ENCODE data around the gene KCNK16. TPM values are rescaled to one million over a fixed set of nuclear protein-coding genes. Genes with fewer than 3 reads are reported as not detected.

The KCNK16 gene
- total RNA-seq, 1 experiment from 2014 or later, result not detected

- Histone ChIP-seq H3K27ac (no peak overlapping the region), H3K9me3 (ENCODE audit: insufficient read depth, low read depth) (no peaks in the 10 kb centered on the region), H3K4me3 (peak overlapping the region; percentile 32; the same call in 1 of the 2 replicates), H3K36me3 (ENCODE audit: low read depth) (no peaks in the 10 kb centered on the region), H4K20me1 (ENCODE audit: insufficient read depth) (no peaks in the 10 kb centered on the region), H3K27me3 (ENCODE audit: insufficient read depth, low read depth) (no peaks in the 10 kb centered on the region), H3K4me2 (peak overlapping the region; percentile 76), H3F3A (ENCODE audit: insufficient read depth, low read depth) (no peaks in the 10 kb centered on the region), H3K4me1 (replicated peaks; ENCODE audit: insufficient read depth) (peaks cover 12% of the 10 kb centered on the region), H3K9me2 (ENCODE audit: insufficient read depth) (no peaks in the 10 kb centered on the region), H3K79me2 (ENCODE audit: low read depth) (no peaks in the 10 kb centered on the region), H2AFZ (0 out of 2 replicates have a peak overlapping the region, but pooled peaks have one; percentile 62)
- peak; percentile 92 for TF ChIP-seq CTCF (conservative IDR thresholded peaks at IDR 0.05)
- no peak for TF ChIP-seq EZH2 (IDR thresholded peaks at IDR 0.05; ENCODE audit: low read depth)
- DNase-seq, result peak; percentile 56 to 82
- no TSS peak for BruUV-seq (replicated peaks)
- POLR2A ChIA-PET (ENCODE audit: unreplicated experiment), result interaction anchor here (0.6 kb wide), 1 partner anchor 248 kb away, joined by 5 read pairs; no protein-coding TSS in a partner anchor
- CTCF ChIA-PET, result interaction anchor here (0.7 to 2.2 kb wide), 6 partner anchors 23 to 248 kb away, joined by 3 to 20 read pairs (median 5); no protein-coding TSS in a partner anchor
- intact Hi-C loops (cut with micrococcal nuclease; ENCODE audit: unreplicated experiment), result loop anchor here (1.0 to 5.0 kb wide), 5 partner anchors 74 to 430 kb away; partner anchors contain the start of gene KCNK5
Observed at GRCh38 chr6:39302669-39303424, 19.7 kb downstream of the KCNK16 start.

GRCh38 chr6:39302011-39302410, 20.5 kb downstream of the KCNK16 start:
- Histone ChIP-seq H3K79me2 (ENCODE audit: low read depth) (no peaks in the 10 kb centered on the region), H3K4me3 (no peak overlapping the region), H3K27ac (no peak overlapping the region), H3F3A (ENCODE audit: insufficient read depth, low read depth) (no peaks in the 10 kb centered on the region; the same call in 1 of the 2 replicates), H3K27me3 (ENCODE audit: insufficient read depth, low read depth) (no peaks in the 10 kb centered on the region), H4K20me1 (ENCODE audit: insufficient read depth) (no peaks in the 10 kb centered on the region), H3K9me2 (ENCODE audit: insufficient read depth) (no peaks in the 10 kb centered on the region), H3K36me3 (ENCODE audit: low read depth) (no peaks in the 10 kb centered on the region), H3K4me2 (no peak overlapping the region), H3K9me3 (ENCODE audit: insufficient read depth, low read depth) (no peaks in the 10 kb centered on the region), H3K4me1 (replicated peaks; ENCODE audit: insufficient read depth) (peaks cover 20% of the 10 kb centered on the region), H2AFZ (no peak overlapping the region)
- no TSS peak for BruUV-seq (replicated peaks)
- POLR2A ChIA-PET (ENCODE audit: unreplicated experiment), result no interaction called here
- intact Hi-C loops (cut with micrococcal nuclease; ENCODE audit: unreplicated experiment), result loop anchor here (2.0 to 5.0 kb wide), 2 partner anchors 215 to 429 kb away; no protein-coding TSS in a partner anchor
- CTCF ChIA-PET, result interaction anchor here (0.7 to 2.2 kb wide), 4 partner anchors 98 to 1695 kb away, joined by 3 to 20 read pairs (median 8); no protein-coding TSS in a partner anchor
- TF ChIP-seq CTCF (conservative IDR thresholded peaks at IDR 0.05), result no peak
- no peak for TF ChIP-seq EZH2 (IDR thresholded peaks at IDR 0.05; ENCODE audit: low read depth)
- DNase-seq, result no peak

GRCh38 chr6:39301606-39302005, 20.9 kb downstream of the KCNK16 start:
- no peak for DNase-seq
- Histone ChIP-seq H3K4me1 (replicated peaks; ENCODE audit: insufficient read depth) (peaks cover 25% of the 10 kb centered on the region), H3F3A (ENCODE audit: insufficient read depth, low read depth) (no peaks in the 10 kb centered on the region; the same call in 1 of the 2 replicates), H3K4me2 (no peak overlapping the region), H3K9me3 (ENCODE audit: insufficient read depth, low read depth) (no peaks in the 10 kb centered on the region), H4K20me1 (ENCODE audit: insufficient read depth) (no peaks in the 10 kb centered on the region), H3K9me2 (ENCODE audit: insufficient read depth) (no peaks in the 10 kb centered on the region), H3K4me3 (no peak overlapping the region), H3K27me3 (ENCODE audit: insufficient read depth, low read depth) (no peaks in the 10 kb centered on the region), H2AFZ (no peak overlapping the region), H3K36me3 (ENCODE audit: low read depth) (no peaks in the 10 kb centered on the region), H3K79me2 (ENCODE audit: low read depth) (no peaks in the 10 kb centered on the region), H3K27ac (no peak overlapping the region)
- intact Hi-C loops (cut with micrococcal nuclease; ENCODE audit: unreplicated experiment), result loop anchor here (2.0 to 5.0 kb wide), 2 partner anchors 214 to 429 kb away; no protein-coding TSS in a partner anchor
- TF ChIP-seq EZH2 (IDR thresholded peaks at IDR 0.05; ENCODE audit: low read depth) (no peak), CTCF (conservative IDR thresholded peaks at IDR 0.05) (peak; percentile 30; the same call in 1 of the 2 replicates)
- BruUV-seq (replicated peaks), result no TSS peak
- POLR2A ChIA-PET (ENCODE audit: unreplicated experiment), result no interaction called here
- CTCF ChIA-PET, result interaction anchor here (0.7 to 2.2 kb wide), 2 partner anchors 98 to 1695 kb away, joined by 9 to 20 read pairs; no protein-coding TSS in a partner anchor

All from PC-9 (cell line).